B cell (primary cell): Measurements from ENCODE around the gene BEST1. TPM values are rescaled to one million over a fixed set of nuclear protein-coding genes. Genes with fewer than 3 reads are reported as not detected.
A peak's percentile ranks its signal among the peaks of the same experiment; 100 is the strongest.

Source experiments
- ATAC-seq: fragments of 200-7000 bp; cut with Tn5 transposase; one replicate; pipeline ENCODE4 v1.10.0; 2021; ENCODE audit warnings: low read depth, mild to moderate bottlenecking, moderate number of reproducible peaks, moderate library complexity
- CTCF ChIA-PET: fragments of 350-600 bp; sonication (Branson Sonifier 250); formaldehyde crosslinking; loops from one replicate; lab custom pipeline; 2021; ENCODE audit warnings: antibody characterized with exemption, inconsistent platforms; lab: Charles Lee
- POLR2A ChIA-PET: fragments of 350-600 bp; sonication (Branson Sonifier 250); formaldehyde crosslinking; loops from one replicate; lab custom pipeline; 2021; ENCODE audit warnings: antibody characterized with exemption; lab: Charles Lee
- DNase-seq: peaks from one replicate; pipeline ENCODE4 v3.0.0; 2013
- H2AFZ ChIP-seq: 2 replicates; pipeline ENCODE4 v1.6.1; 2012; ENCODE audit warnings: mild to moderate bottlenecking, low read depth, low read length; ENCODE audit not compliant: insufficient read depth, poor library complexity, severe bottlenecking
- H3K27ac ChIP-seq, 2 donors: 1 replicate in 1 of 2; 2 replicates in 1 of 2; pipeline ENCODE4 v1.5.1; 2012 to 2013; ENCODE audit warnings: low read length in 2 of 2, mild to moderate bottlenecking in 2 of 2, moderate library complexity in 1 of 2
- H3K27me3 ChIP-seq, 4 experiments: fragments of 200-600 bp in 1 of 4; sonication (generic) in 1 of 4; replicated peaks in 1 of 4; 1 replicate in 2 of 4; 2 replicates in 2 of 4; pipeline versions ENCODE4 v1.6.1 to v1.7.0; 2013 to 2016; ENCODE audit warnings: low read length in 3 of 4, mild to moderate bottlenecking in 2 of 4, mixed read lengths in 1 of 4, moderate library complexity in 1 of 4; ENCODE audit not compliant: insufficient read depth in 4 of 4, control insufficient read depth in 3 of 4; ENCODE audit errors: control extremely low read depth in 1 of 4
- H3K36me3 ChIP-seq, 2 experiments: replicated peaks in 1 of 2; 1 replicate in 1 of 2; 2 replicates in 1 of 2; pipeline versions ENCODE4 v1.6.1 to v1.7.1; 2013; ENCODE audit warnings: low read length in 1 of 2; ENCODE audit not compliant: insufficient read depth in 2 of 2, control insufficient read depth in 1 of 2; ENCODE audit errors: control extremely low read depth in 1 of 2, extremely low read depth in 1 of 2
- H3K4me1 ChIP-seq, 2 donors: fragments of 200-600 bp in 1 of 2; sonication (generic) in 1 of 2; 1 replicate in 1 of 2; 2 replicates in 1 of 2; pipeline versions ENCODE4 v1.5.1 to v1.6.1; 2013 to 2017; ENCODE audit warnings: low read length in 2 of 2; ENCODE audit not compliant: control insufficient read depth in 2 of 2, insufficient read depth in 2 of 2
- H3K4me2 ChIP-seq: replicated peaks from 2 replicates; pipeline ENCODE3; 2012; ENCODE audit warnings: mild to moderate bottlenecking, low read depth, low read length; ENCODE audit not compliant: poor library complexity, severe bottlenecking
- H3K4me3 ChIP-seq, 5 experiments: fragments of 200-600 bp in 1 of 5; sonication (generic) in 1 of 5; 1 replicate in 3 of 5; 2 replicates in 2 of 5; pipeline versions ENCODE4 v1.5.1 to v1.7.0; 2011 to 2016; ENCODE audit warnings: low read length in 4 of 5, mild to moderate bottlenecking in 4 of 5, low read depth in 2 of 5, control low read depth in 1 of 5, moderate library complexity in 1 of 5; ENCODE audit not compliant: insufficient read depth in 1 of 5; ENCODE audit errors: control extremely low read depth in 1 of 5, extremely low read depth in 1 of 5
- H3K79me2 ChIP-seq: fragments of 200-600 bp; sonication (generic); one replicate; pipeline ENCODE4 v1.6.0; 2016; ENCODE audit warnings: low read length; ENCODE audit not compliant: control insufficient read depth, insufficient read depth
- H3K9ac ChIP-seq: fragments of 200-600 bp; sonication (generic); 2 replicates; pipeline ENCODE4 v1.6.1; 2017; ENCODE audit warnings: mild to moderate bottlenecking, low read length, moderate library complexity
- H3K9me3 ChIP-seq, 3 donors: one replicate each; pipeline versions ENCODE4 v1.6.1 to v1.7.1; 2013; ENCODE audit warnings: low read length in 2 of 3; ENCODE audit not compliant: control insufficient read depth in 2 of 3, insufficient read depth in 1 of 3; ENCODE audit errors: control extremely low read depth in 1 of 3
- H4K20me1 ChIP-seq: 2 replicates; pipeline ENCODE4 v1.6.0; 2012; ENCODE audit warnings: mild to moderate bottlenecking, low read length; ENCODE audit not compliant: insufficient read depth, control insufficient read depth, poor library complexity, severe bottlenecking
- H3K27ac Mint-ChIP-seq: one replicate; pipeline ENCODE4 v1.8.0; 2021; ENCODE audit warnings: mixed read lengths
- H3K27me3 Mint-ChIP-seq: one replicate; pipeline ENCODE4 v1.8.0; 2021; ENCODE audit warnings: mixed read lengths
- H3K4me1 Mint-ChIP-seq: one replicate; pipeline ENCODE4 v1.8.0; 2021; ENCODE audit warnings: mixed read lengths
- H3K4me3 Mint-ChIP-seq: one replicate; pipeline ENCODE4 v1.8.0; 2021; ENCODE audit warnings: mixed read lengths
- H3K9me3 Mint-ChIP-seq: one replicate; pipeline ENCODE4 v1.8.0; 2022; ENCODE audit warnings: mixed read lengths; ENCODE audit not compliant: insufficient read depth
- CTCF ChIP-seq: fragments of 200-600 bp; IDR thresholded peaks from one replicate; pipeline ENCODE4 v1.8.0; 2022; ENCODE audit warnings: antibody characterized with exemption, mild to moderate bottlenecking
- EZH2 ChIP-seq: IDR thresholded peaks from 2 replicates; pipeline ENCODE4 v1.6.1; 2012; ENCODE audit warnings: borderline replicate concordance, low read depth, mild to moderate bottlenecking, moderate library complexity, low read length; ENCODE audit not compliant: insufficient read depth, poor library complexity, severe bottlenecking
- WGBS: methylation state at CpG from one replicate; pipeline ENCODE4 v1.1.5; 2013; ENCODE audit warnings: missing lambda C conversion rate; ENCODE audit not compliant: insufficient coverage; 5-methylcytosine and 5-hydroxymethylcytosine counted together
- intact Hi-C: fragments of 100-400 bp; cut with micrococcal nuclease; formaldehyde crosslinking; loops from one replicate; pipeline ENCODE4 v1.10.0; 2022
- polyA plus RNA-seq: library from polyadenylated mRNA; depleted of rRNA; stranded (reverse); fragments of >200 nt; gene quantifications from 2 replicates; pipeline ENCODE4 v1.2.3, GENCODE V29; 2012
- total RNA-seq, 2 donors: library from RNA; stranded (reverse); fragments of 120-200 nt in 1 of 2; gene quantifications; 1 replicate in 1 of 2; 2 replicates in 1 of 2; pipeline versions ENCODE4 v1.2.3 to v1.2.4, GENCODE V29; 2013 to 2022

The BEST1 gene
- total and polyA plus RNA-seq, 2 donors (not counting 1 experiment from before 2014, with no cell fraction given) = 0.07 to 0.99 TPM

- H3K4me1 Mint-ChIP-seq = peaks cover 65% of the 10 kb centered on the region
- TF ChIP-seq CTCF (no peak), EZH2 (no peak)
- intact Hi-C loops = loop anchor here (5.0 kb wide), 5 partner anchors 73 to 1052 kb away; partner anchors contain the start of genes POLR2G and SYT7
- Histone ChIP-seq H3K27me3 (no peaks in the 10 kb centered on the region), H4K20me1 (peaks cover 26% of the 10 kb centered on the region), H3K9me3 (no peaks in the 10 kb centered on the region), H3K9ac (no peak overlapping the region), H3K4me3 (peak overlapping the region in 1 of 5 experiments; percentile 5), H2AFZ (no peak overlapping the region), H3K36me3 (peaks cover 0 to 11% of the 10 kb centered on the region in 2 experiments), H3K4me2 (no peak overlapping the region), H3K79me2 (peaks cover 43% of the 10 kb centered on the region), H3K27ac (no peak overlapping the region), H3K4me1 (peaks cover 49 to 60% of the 10 kb centered on the region in 2 donors)
- no peaks in the 10 kb centered on the region for H3K27me3 Mint-ChIP-seq
- 100% methylated on average over 6 of the region's 7 CpGs for WGBS
- H3K4me3 Mint-ChIP-seq = peak overlapping the region; percentile 55
- ChIA-PET POLR2A (interaction anchor here (0.7 to 3.3 kb wide), 2 partner anchors 17 to 22 kb away, joined by 3 to 11 read pairs; no protein-coding TSS in a partner anchor), CTCF (interaction anchor here (0.6 to 7.3 kb wide), 10 partner anchors 10 to 240 kb away, joined by 3 to 61 read pairs (median 6); no protein-coding TSS in a partner anchor)
- H3K9me3 Mint-ChIP-seq = no peaks in the 10 kb centered on the region
- no peak for ATAC-seq
- no peak for DNase-seq
- H3K27ac Mint-ChIP-seq = peak overlapping the region; percentile 66
Observed at GRCh38 chr11:61969391-61969758, 19.2 kb downstream of the BEST1 start.

GRCh38 chr11:61969838-61970662 is 19.9 kb downstream of the BEST1 start:
- ATAC-seq (no peak), DNase-seq (no peak)
- H2AFZ ChIP-seq = no peak overlapping the region
- no peak overlapping the region for H3K9ac ChIP-seq
- ChIA-PET POLR2A (interaction anchor here (0.7 to 3.3 kb wide), 2 partner anchors 18 to 22 kb away, joined by 3 to 11 read pairs; no protein-coding TSS in a partner anchor), CTCF (interaction anchor here (0.6 to 7.3 kb wide), 12 partner anchors 9 to 240 kb away, joined by 3 to 61 read pairs (median 6); no protein-coding TSS in a partner anchor)
- H4K20me1 ChIP-seq = peaks cover 22% of the 10 kb centered on the region
- Mint-ChIP-seq H3K27me3 (no peaks in the 10 kb centered on the region), H3K9me3 (no peaks in the 10 kb centered on the region), H3K4me3 (peak overlapping the region; percentile 24), H3K27ac (no peak overlapping the region), H3K4me1 (peaks cover 59% of the 10 kb centered on the region)
- H3K79me2 ChIP-seq = peaks cover 39% of the 10 kb centered on the region
- H3K27ac ChIP-seq = no peak overlapping the region
- peaks cover 42 to 54% of the 10 kb centered on the region in 2 donors for H3K4me1 ChIP-seq
- no peak overlapping the region for H3K4me3 ChIP-seq
- intact Hi-C loops = loop anchor here (5.0 kb wide), 5 partner anchors 72 to 1053 kb away; partner anchors contain the start of genes POLR2G and SYT7
- no peaks in the 10 kb centered on the region for H3K9me3 ChIP-seq
- TF ChIP-seq CTCF (no peak), EZH2 (no peak)
- 100% methylated on average over 1 of the region's 2 CpGs for WGBS
- H3K4me2 ChIP-seq = no peak overlapping the region
- H3K27me3 ChIP-seq = no peaks in the 10 kb centered on the region
- H3K36me3 ChIP-seq = peaks cover 0 to 4% of the 10 kb centered on the region in 2 experiments
